HG03045 (cell line): ENCODE results near the gene JAGN1.
"Not testable (repeated sequence)": the region's sequence is repeated elsewhere in the genome, so short reads cannot be mapped to it uniquely, and the experiment has no call there.

Experiments used
- ATAC-seq: cut with Tn5 transposase; IDR thresholded peaks from one replicate; pipeline ENCODE4 v1.9.1; 2021; ENCODE audit warnings: mild to moderate bottlenecking, moderate library complexity; ENCODE audit not compliant: unreplicated experiment

JAGN1 gene

GRCh38 chr3:9897408-9898372, 7.3 kb downstream of the JAGN1 start:
- ATAC-seq, result no peak

GRCh38 chr3:9898467-9899241, 8.2 kb downstream of the JAGN1 start:
- ATAC-seq, result no peak

GRCh38 chr3:9899289-9899791, 8.9 kb downstream of the JAGN1 start:
- no peak for ATAC-seq

GRCh38 chr3:9900965-9901415, 10.6 kb downstream of the JAGN1 start:
- ATAC-seq, result not testable (repeated sequence)

GRCh38 chr3:9901967-9902366, 11.6 kb downstream of the JAGN1 start:
- ATAC-seq, result no peak

- no peak for ATAC-seq
Measured at GRCh38 chr3:9902372-9903237, 12.2 kb downstream of the JAGN1 start, which contains the start of gene IL17RE. TSS of gene IL17RE (plus strand) at chr3:9902848. CDS start at chr3:9902933, 85 bp downstream.

GRCh38 chr3:9903238-9903624, 12.8 kb downstream of the JAGN1 start:
- no peak for ATAC-seq

GRCh38 chr3:9903904-9904303, 13.5 kb downstream of the JAGN1 start:
- no peak for ATAC-seq

GRCh38 chr3:9906480-9906879, 16.1 kb downstream of the JAGN1 start:
- ATAC-seq, result no peak

- no peak for ATAC-seq
Measured at GRCh38 chr3:9908286-9908685, 17.9 kb downstream of the JAGN1 start.

- no peak for ATAC-seq
Measured at GRCh38 chr3:9909221-9910013, 19.0 kb downstream of the JAGN1 start.

GRCh38 chr3:9911863-9912262, 21.5 kb downstream of the JAGN1 start:
- no peak for ATAC-seq

- ATAC-seq, result no peak
Measured at GRCh38 chr3:9912294-9912935, 22.0 kb downstream of the JAGN1 start.

- no peak for ATAC-seq
Measured at GRCh38 chr3:9913601-9914000, 23.2 kb downstream of the JAGN1 start.

- no peak for ATAC-seq
Measured at GRCh38 chr3:9914011-9914410, 23.6 kb downstream of the JAGN1 start.

GRCh38 chr3:9914559-9915253, 24.3 kb downstream of the JAGN1 start:
- ATAC-seq, result no peak

- no peak for ATAC-seq
Measured at GRCh38 chr3:9915254-9916141, 25.1 kb downstream of the JAGN1 start.

- ATAC-seq, result no peak
Measured at GRCh38 chr3:9916346-9916733, 25.9 kb downstream of the JAGN1 start.
